ENCODE measurements around the gene BROX.

DNA sequence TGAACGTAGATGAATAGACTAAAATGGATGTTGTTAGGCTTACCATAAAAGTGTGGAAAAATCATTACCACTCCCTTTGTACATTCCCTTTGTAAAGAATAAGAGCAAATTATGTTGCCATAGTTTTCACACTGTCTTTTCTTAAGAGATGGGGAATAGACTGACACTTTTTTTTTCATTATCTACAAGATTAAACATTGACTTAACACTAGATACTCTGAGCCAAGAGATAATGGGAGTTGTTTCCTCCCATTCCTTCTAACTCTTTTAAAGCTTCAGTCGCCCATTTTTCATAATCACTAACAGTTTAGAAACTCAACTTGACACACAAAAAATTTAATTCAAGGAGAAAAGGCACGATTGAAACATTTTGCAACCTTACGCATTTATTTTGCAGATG, 10.2 kb upstream of the BROX start:
- TF ChIP-seq, protein P1, sequence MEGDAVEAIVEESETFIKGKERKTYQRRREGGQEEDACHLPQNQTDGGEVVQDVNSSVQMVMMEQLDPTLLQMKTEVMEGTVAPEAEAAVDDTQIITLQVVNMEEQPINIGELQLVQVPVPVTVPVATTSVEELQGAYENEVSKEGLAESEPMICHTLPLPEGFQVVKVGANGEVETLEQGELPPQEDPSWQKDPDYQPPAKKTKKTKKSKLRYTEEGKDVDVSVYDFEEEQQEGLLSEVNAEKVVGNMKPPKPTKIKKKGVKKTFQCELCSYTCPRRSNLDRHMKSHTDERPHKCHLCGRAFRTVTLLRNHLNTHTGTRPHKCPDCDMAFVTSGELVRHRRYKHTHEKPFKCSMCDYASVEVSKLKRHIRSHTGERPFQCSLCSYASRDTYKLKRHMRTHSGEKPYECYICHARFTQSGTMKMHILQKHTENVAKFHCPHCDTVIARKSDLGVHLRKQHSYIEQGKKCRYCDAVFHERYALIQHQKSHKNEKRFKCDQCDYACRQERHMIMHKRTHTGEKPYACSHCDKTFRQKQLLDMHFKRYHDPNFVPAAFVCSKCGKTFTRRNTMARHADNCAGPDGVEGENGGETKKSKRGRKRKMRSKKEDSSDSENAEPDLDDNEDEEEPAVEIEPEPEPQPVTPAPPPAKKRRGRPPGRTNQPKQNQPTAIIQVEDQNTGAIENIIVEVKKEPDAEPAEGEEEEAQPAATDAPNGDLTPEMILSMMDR (IDR thresholded peaks at IDR 0.05; ENCODE audit: low read depth, low read length, missing input control): no peak
- TF ChIP-seq, protein P2, sequence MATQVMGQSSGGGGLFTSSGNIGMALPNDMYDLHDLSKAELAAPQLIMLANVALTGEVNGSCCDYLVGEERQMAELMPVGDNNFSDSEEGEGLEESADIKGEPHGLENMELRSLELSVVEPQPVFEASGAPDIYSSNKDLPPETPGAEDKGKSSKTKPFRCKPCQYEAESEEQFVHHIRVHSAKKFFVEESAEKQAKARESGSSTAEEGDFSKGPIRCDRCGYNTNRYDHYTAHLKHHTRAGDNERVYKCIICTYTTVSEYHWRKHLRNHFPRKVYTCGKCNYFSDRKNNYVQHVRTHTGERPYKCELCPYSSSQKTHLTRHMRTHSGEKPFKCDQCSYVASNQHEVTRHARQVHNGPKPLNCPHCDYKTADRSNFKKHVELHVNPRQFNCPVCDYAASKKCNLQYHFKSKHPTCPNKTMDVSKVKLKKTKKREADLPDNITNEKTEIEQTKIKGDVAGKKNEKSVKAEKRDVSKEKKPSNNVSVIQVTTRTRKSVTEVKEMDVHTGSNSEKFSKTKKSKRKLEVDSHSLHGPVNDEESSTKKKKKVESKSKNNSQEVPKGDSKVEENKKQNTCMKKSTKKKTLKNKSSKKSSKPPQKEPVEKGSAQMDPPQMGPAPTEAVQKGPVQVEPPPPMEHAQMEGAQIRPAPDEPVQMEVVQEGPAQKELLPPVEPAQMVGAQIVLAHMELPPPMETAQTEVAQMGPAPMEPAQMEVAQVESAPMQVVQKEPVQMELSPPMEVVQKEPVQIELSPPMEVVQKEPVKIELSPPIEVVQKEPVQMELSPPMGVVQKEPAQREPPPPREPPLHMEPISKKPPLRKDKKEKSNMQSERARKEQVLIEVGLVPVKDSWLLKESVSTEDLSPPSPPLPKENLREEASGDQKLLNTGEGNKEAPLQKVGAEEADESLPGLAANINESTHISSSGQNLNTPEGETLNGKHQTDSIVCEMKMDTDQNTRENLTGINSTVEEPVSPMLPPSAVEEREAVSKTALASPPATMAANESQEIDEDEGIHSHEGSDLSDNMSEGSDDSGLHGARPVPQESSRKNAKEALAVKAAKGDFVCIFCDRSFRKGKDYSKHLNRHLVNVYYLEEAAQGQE (IDR thresholded peaks at IDR 0.05): no peak
- no peak for TF ChIP-seq SP1 (IDR thresholded peaks at IDR 0.05)
- no peak for TF ChIP-seq JUND (IDR thresholded peaks at IDR 0.05)
- TF ChIP-seq, protein P3, sequence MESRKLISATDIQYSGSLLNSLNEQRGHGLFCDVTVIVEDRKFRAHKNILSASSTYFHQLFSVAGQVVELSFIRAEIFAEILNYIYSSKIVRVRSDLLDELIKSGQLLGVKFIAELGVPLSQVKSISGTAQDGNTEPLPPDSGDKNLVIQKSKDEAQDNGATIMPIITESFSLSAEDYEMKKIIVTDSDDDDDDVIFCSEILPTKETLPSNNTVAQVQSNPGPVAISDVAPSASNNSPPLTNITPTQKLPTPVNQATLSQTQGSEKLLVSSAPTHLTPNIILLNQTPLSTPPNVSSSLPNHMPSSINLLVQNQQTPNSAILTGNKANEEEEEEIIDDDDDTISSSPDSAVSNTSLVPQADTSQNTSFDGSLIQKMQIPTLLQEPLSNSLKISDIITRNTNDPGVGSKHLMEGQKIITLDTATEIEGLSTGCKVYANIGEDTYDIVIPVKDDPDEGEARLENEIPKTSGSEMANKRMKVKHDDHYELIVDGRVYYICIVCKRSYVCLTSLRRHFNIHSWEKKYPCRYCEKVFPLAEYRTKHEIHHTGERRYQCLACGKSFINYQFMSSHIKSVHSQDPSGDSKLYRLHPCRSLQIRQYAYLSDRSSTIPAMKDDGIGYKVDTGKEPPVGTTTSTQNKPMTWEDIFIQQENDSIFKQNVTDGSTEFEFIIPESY (IDR thresholded peaks at IDR 0.05): no peak
- no peak for TF ChIP-seq RXRA (IDR thresholded peaks at IDR 0.05)
- no peak for TF ChIP-seq FOXA2 (IDR thresholded peaks at IDR 0.05)
- TF ChIP-seq MAX (IDR thresholded peaks at IDR 0.05): no peak
- TF ChIP-seq TAF1 (conservative IDR thresholded peaks at IDR 0.05): no peak
- TF ChIP-seq GABPA (IDR thresholded peaks at IDR 0.05 in 1 of 2, conservative IDR thresholded peaks at IDR 0.05 in 1 of 2): no peak
- no peak for TF ChIP-seq ATF3 (IDR thresholded peaks at IDR 0.05)
- TF ChIP-seq YY1 (IDR thresholded peaks at IDR 0.05): no peak
